ENCODE data around the gene SNTA1. TPM values are rescaled to one million over a fixed set of nuclear protein-coding genes. Genes with fewer than 3 reads are reported as not detected.

SNTA1 gene
- total and polyA plus RNA-seq, 2 of the 13 experiments (the other 11 are each of a cell fraction or from before 2014, with no cell fraction given), result 16.4 to 18.3 TPM

DNA sequence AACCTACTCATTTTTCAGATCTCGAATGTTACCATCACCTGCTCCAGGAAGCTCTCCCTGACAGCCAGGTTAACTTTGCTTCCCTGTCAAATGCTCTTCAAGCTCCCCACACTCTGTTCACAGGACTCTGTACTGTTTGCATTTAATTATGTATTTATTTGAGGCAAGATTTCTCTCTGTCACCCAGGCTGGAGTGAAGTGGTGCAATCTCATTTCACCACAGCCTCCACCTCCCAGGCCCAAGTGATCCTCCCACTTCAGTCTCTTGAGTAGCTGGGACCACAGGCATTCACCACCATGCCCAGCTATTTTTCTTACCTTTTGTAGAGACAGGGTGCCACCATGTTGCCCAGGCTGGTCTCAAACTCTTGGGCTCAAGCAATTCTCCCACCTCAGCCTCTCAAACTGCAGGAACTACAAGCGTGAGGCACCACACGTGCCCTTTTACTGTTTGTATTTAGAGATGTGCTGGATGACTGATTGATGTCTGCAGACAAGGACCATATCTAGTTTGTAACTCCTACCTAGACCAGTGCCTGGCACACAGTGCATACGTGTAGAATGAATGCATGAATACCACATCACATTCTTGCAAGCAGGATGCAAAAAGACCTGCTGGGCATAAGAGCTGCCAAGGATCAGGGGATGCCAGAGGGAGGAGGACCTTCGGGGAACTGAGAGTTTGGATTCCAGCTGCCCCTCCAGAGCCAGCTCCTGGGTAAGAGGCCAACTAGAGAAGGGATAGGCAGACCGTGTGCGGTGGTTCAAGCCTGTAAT lies 30.7 kb upstream of the SNTA1 start:
- DNase-seq (ENCODE audit: low spot score), result peak; percentile 71
- Histone ChIP-seq H4K20me1 (ENCODE audit: insufficient read depth, low read length) (no peaks in the 10 kb centered on the region), H3K27me3 (ENCODE audit: control insufficient read depth in 1 of 2, insufficient read depth in 2 of 2, low read length in 2 of 2) (peaks cover 2 to 28% of the 10 kb centered on the region in 2 experiments), H3K36me3 (replicated peaks in 1 of 2; ENCODE audit: control insufficient read depth in 1 of 2, insufficient read depth in 2 of 2, low read length in 2 of 2) (no peaks in the 10 kb centered on the region), H3K4me3 (replicated peaks in 1 of 3; ENCODE audit: insufficient read depth in 1 of 3, low read depth in 2 of 3, low read length in 3 of 3) (no peak overlapping the region; a peak in 1 of 6 replicates), H3K79me2 (ENCODE audit: insufficient read depth, low read length) (no peaks in the 10 kb centered on the region), H3K4me2 (ENCODE audit: low read depth, low read length) (peak overlapping the region; percentile 33), H2AFZ (ENCODE audit: low read length) (no peak overlapping the region), H3K9ac (ENCODE audit: insufficient read depth, low read depth, low read length) (no peak overlapping the region), H3K27ac (ENCODE audit: extremely low read length, insufficient read depth, low read length) (no peak overlapping the region), H3K4me1 (ENCODE audit: insufficient read depth, low read length) (peaks cover 57% of the 10 kb centered on the region), H3K9me3 (ENCODE audit: low read length) (no peaks in the 10 kb centered on the region)
- FAIRE-seq, result no peak
- BruUV-seq (replicated peaks), result no TSS peak
- in situ Hi-C loops (cut with HindIII; ENCODE audit: extremely low pct_ligation_motif_present, low pct_unique_long_range_greater_than_20kb), result no loop called here
- ChIA-PET CTCF (ENCODE audit: low intra/inter-chr PET ratio, low total read pairs) (no interaction called here), POLR2A (interaction anchor here (1.8 kb wide), 1 partner anchor 15 kb away, joined by 12 read pairs; the partner anchor contains the start of gene CBFA2T2)
- ATAC-seq, result peak; percentile 78
- intact Hi-C loops (cut with micrococcal nuclease; ENCODE audit: unreplicated experiment), result no loop called here
- 9% methylated on average over 7 of the region's 7 CpGs for WGBS (ENCODE audit: low lambda C conversion rate)
- no peak; the same call in 1 of the 2 replicates for TF ChIP-seq PHF20 (CRISPR knock-in tag; IDR thresholded peaks at IDR 0.05)
- TF ChIP-seq TCF7L2 (IDR thresholded peaks at IDR 0.05; ENCODE audit: low read depth, low read length), result no peak
- TF ChIP-seq SIN3A (IDR thresholded peaks at IDR 0.05; ENCODE audit: borderline replicate concordance, low read depth, low read length), result no peak
- TF ChIP-seq ZNF3 (CRISPR knock-in tag; IDR thresholded peaks at IDR 0.05), result peak; percentile 95
- peak; percentile 77; the same call in 1 of the 2 replicates for TF ChIP-seq ARID3A (IDR thresholded peaks at IDR 0.05; ENCODE audit: low read depth, low read length)
- no peak for TF ChIP-seq RELA (CRISPR knock-in tag; IDR thresholded peaks at IDR 0.05)
- no peak for TF ChIP-seq RORA (CRISPR knock-in tag; IDR thresholded peaks at IDR 0.05)
- no peak for TF ChIP-seq HNRNPH1 (optimal IDR thresholded peaks at IDR 0.05; ENCODE audit: low read depth, low read length)
- TF ChIP-seq ZNF784 (CRISPR knock-in tag; IDR thresholded peaks at IDR 0.05; ENCODE audit: borderline replicate concordance), result no peak
- TF ChIP-seq ZNF282 (IDR thresholded peaks at IDR 0.05; ENCODE audit: partially characterized antibody), result no peak
- TF ChIP-seq ZNF776 (CRISPR knock-in tag; IDR thresholded peaks at IDR 0.05), result no peak
- TF ChIP-seq ZBTB1 (CRISPR knock-in tag; IDR thresholded peaks at IDR 0.05; ENCODE audit: borderline replicate concordance), result no peak
- TF ChIP-seq MEIS1 (CRISPR knock-in tag; IDR thresholded peaks at IDR 0.05; ENCODE audit: borderline replicate concordance), result 0 out of 2 replicates have a peak, but pooled peaks have one; percentile 27
- no peak for TF ChIP-seq ZNF510 (CRISPR knock-in tag; IDR thresholded peaks at IDR 0.05; ENCODE audit: low read depth)
- TF ChIP-seq, protein P1, sequence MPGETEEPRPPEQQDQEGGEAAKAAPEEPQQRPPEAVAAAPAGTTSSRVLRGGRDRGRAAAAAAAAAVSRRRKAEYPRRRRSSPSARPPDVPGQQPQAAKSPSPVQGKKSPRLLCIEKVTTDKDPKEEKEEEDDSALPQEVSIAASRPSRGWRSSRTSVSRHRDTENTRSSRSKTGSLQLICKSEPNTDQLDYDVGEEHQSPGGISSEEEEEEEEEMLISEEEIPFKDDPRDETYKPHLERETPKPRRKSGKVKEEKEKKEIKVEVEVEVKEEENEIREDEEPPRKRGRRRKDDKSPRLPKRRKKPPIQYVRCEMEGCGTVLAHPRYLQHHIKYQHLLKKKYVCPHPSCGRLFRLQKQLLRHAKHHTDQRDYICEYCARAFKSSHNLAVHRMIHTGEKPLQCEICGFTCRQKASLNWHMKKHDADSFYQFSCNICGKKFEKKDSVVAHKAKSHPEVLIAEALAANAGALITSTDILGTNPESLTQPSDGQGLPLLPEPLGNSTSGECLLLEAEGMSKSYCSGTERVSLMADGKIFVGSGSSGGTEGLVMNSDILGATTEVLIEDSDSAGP (CRISPR knock-in tag; IDR thresholded peaks at IDR 0.05; ENCODE audit: borderline replicate concordance), result 0 out of 2 replicates have a peak, but pooled peaks have one; percentile 24
- TF ChIP-seq ZEB1 (IDR thresholded peaks at IDR 0.05; ENCODE audit: insufficient replicate concordance, low read depth), result peak; percentile 17
